Natural killer cell (primary cell): ENCODE results near the gene RIMS4. TPM values are rescaled to one million over a fixed set of nuclear protein-coding genes. Genes with fewer than 3 reads are reported as not detected.

Source experiments
- ATAC-seq, 3 donors: fragments of 150-1000 bp in 2 of 3; fragments of 200-7000 bp in 1 of 3; cut with Tn5 transposase; 1 replicate in 1 of 3; 2 replicates in 2 of 3; pipeline ENCODE4 v1.10.0; 2021; ENCODE audit warnings: mild to moderate bottlenecking in 2 of 3, moderate library complexity in 2 of 3
- DNase-seq, 2 donors: peaks; one replicate each; pipeline versions ENCODE4 v3.0.0 to v3.0.0-alpha.2; 2013 to 2021; ENCODE audit warnings: mixed read lengths in 1 of 2
- H3K27ac ChIP-seq: one replicate; pipeline ENCODE4 v1.5.1; 2013; ENCODE audit warnings: mild to moderate bottlenecking, low read length
- H3K27me3 ChIP-seq: one replicate; pipeline ENCODE4 v1.6.1; 2013; ENCODE audit warnings: low read length; ENCODE audit not compliant: control insufficient read depth, insufficient read depth
- H3K36me3 ChIP-seq: one replicate; pipeline ENCODE4 v1.6.1; 2013; ENCODE audit warnings: low read length; ENCODE audit not compliant: control insufficient read depth, insufficient read depth
- H3K4me1 ChIP-seq: one replicate; pipeline ENCODE4 v1.6.1; 2013; ENCODE audit warnings: low read length; ENCODE audit not compliant: control insufficient read depth, insufficient read depth
- H3K4me3 ChIP-seq: one replicate; pipeline ENCODE4 v1.5.1; 2013; ENCODE audit warnings: low read length
- H3K9me3 ChIP-seq: one replicate; pipeline ENCODE4 v1.6.1; 2013; ENCODE audit warnings: low read length; ENCODE audit not compliant: control insufficient read depth, insufficient read depth
- H3K27ac Mint-ChIP-seq, 2 donors: one replicate each; pipeline ENCODE4 v1.8.0; 2022; ENCODE audit warnings: mild to moderate bottlenecking in 2 of 2, mixed read lengths in 2 of 2, moderate library complexity in 1 of 2
- H3K27me3 Mint-ChIP-seq, 2 donors: one replicate each; pipeline ENCODE4 v1.8.0; 2022; ENCODE audit warnings: low read depth in 2 of 2, mixed read lengths in 2 of 2
- H3K36me3 Mint-ChIP-seq: one replicate; pipeline ENCODE4 v1.8.0; 2022; ENCODE audit warnings: mixed read lengths
- H3K4me1 Mint-ChIP-seq, 2 donors: one replicate each; pipeline ENCODE4 v1.8.0; 2022; ENCODE audit warnings: mixed read lengths in 2 of 2
- H3K4me3 Mint-ChIP-seq: one replicate; pipeline ENCODE4 v1.8.0; 2022; ENCODE audit warnings: mild to moderate bottlenecking, moderate library complexity, mixed read lengths
- H3K9me3 Mint-ChIP-seq, 2 donors: one replicate each; pipeline ENCODE4 v1.8.0; 2022; ENCODE audit warnings: mixed read lengths in 2 of 2
- CTCF ChIP-seq: fragments of 200-600 bp; IDR thresholded peaks from one replicate; pipeline ENCODE4 v1.8.0; 2022; ENCODE audit warnings: antibody characterized with exemption
- WGBS: methylation state at CpG from one replicate; pipeline ENCODE4 v1.1.7; 2013; ENCODE audit warnings: missing lambda C conversion rate; ENCODE audit not compliant: insufficient coverage; 5-methylcytosine and 5-hydroxymethylcytosine counted together
- intact Hi-C: fragments of 100-400 bp; cut with micrococcal nuclease; formaldehyde crosslinking; loops from one replicate; pipeline ENCODE4 v1.14.2; 2022
- total RNA-seq, 4 donors: library from RNA; stranded (reverse); fragments of 120-200 nt in 1 of 4; gene quantifications; one replicate each; pipeline versions ENCODE4 v1.2.3 to v1.2.4, GENCODE V29; 2013 to 2022

Gene RIMS4
- total RNA-seq, 3 donors from 2014 or later (not counting 1 experiment from before 2014, with no cell fraction given), result not detected

DNA sequence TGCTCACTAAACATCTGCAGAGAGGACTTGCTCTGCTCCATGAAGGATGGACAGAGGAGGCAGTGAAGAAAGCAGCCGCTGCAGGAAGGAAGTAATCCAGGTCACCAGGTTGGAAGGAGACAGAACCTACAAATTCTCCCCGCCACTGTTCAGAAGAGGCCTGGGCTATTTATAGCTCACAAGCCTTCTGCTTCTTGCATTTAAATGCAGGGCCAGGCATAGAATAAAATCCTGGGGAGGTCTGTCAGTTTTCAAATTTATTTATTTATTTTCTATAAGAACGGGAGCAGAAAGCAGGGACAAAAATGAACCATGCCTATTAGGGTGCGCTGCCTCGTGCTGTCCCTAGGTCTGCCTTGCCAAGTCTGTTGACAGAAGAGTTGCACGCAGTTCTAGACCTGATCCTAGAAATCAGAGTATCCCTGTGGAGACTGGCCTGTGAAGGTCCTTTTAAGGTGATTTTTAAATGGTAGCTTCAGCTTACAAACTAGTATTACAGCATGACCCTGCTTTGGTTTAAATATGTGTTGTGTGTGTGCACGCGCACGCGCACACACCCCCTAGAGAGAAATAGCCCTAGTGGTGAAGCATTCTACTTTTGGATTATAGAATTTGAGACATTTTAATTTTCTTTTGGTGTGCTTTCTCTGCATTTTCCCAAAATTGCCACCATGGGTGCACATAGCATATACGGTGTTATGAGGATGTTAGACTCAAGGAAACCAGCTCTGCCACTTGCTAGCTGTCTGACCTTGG, 19.5 kb downstream of the RIMS4 start:
- H3K4me3 Mint-ChIP-seq, result no peak overlapping the region

DNA sequence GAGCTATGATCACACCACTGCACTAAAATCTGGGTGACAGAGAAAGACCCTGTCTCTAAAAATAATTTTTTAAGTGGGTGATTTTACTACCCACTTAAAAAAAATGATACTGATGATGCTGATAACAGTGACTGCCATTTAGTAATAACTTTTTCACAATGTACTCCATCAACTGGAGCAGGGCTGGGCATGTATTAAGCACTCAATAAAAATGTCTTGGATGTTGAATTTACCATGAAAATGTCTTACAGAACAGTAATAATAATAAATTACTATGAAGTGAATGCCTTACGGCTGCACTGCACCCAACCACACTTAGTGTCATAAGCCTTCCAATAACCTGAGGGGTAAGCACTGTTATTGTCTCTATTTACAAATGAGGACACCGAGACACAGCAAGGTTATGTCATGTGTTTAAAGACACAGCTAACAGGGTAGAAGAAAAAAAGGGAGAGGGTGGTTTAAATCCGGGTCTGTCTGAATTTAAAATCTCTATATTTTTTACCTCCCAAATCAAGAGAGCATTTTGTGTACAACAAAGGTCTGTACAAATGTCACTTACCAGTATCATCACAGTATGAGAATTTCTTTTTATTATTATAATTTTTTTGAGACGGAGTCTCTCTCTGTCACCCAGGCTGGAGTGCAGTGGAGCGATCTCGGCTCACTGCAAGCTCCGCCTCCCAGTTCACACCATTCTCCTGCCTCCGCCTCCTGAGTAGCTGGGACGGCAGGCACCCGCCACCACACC, 21.5 kb downstream of the RIMS4 start:
- no peak overlapping the region for H3K4me3 Mint-ChIP-seq
- no peak overlapping the region for H3K27ac Mint-ChIP-seq
- H3K27me3 Mint-ChIP-seq, result peaks cover 13 to 18% of the 10 kb centered on the region in 2 donors

More for the DNA sequence above, 19.5 kb downstream of the RIMS4 start:
- ATAC-seq (no peak), DNase-seq (no peak)
- Histone ChIP-seq H3K9me3 (no peaks in the 10 kb centered on the region), H3K4me3 (no peak overlapping the region), H3K27ac (no peak overlapping the region), H3K36me3 (no peaks in the 10 kb centered on the region), H3K27me3 (no peaks in the 10 kb centered on the region), H3K4me1 (no peaks in the 10 kb centered on the region)
- peaks cover 7 to 12% of the 10 kb centered on the region in 2 donors for H3K27me3 Mint-ChIP-seq
- no peaks in the 10 kb centered on the region for H3K36me3 Mint-ChIP-seq
- no peaks in the 10 kb centered on the region for H3K4me1 Mint-ChIP-seq
- WGBS, result 81% methylated on average over 9 of the region's 11 CpGs
- H3K9me3 Mint-ChIP-seq, result no peaks in the 10 kb centered on the region
- no peak for TF ChIP-seq CTCF
- H3K27ac Mint-ChIP-seq, result no peak overlapping the region
- intact Hi-C loops, result no loop called here

DNA sequence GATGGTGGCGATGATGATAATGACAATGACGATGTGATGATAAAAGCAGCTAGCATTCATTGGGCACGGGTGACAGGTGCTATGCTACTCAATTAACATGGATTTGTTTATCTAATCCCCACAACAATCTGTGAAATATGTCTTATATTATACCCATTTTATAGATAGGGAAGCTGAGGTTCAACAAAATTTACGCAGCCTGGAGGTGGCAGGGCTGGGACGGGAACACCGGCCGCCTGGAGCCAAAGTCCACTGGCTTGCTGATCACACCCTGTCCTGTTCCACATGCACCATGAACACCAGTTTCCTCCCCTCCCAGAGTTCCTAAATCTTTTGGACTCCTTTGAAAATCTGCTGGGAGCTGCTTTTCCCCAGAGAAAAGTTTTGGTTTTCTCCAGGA, 23.0 kb downstream of the RIMS4 start:
- 88% methylated on average over 4 of the region's 7 CpGs for WGBS
- Mint-ChIP-seq H3K36me3 (no peaks in the 10 kb centered on the region), H3K4me1 (no peaks in the 10 kb centered on the region), H3K27me3 (peaks cover 13 to 18% of the 10 kb centered on the region in 2 donors), H3K4me3 (no peak overlapping the region), H3K9me3 (no peaks in the 10 kb centered on the region), H3K27ac (no peak overlapping the region)
- DNase-seq, result no peak
- Histone ChIP-seq H3K9me3 (no peaks in the 10 kb centered on the region), H3K36me3 (no peaks in the 10 kb centered on the region), H3K4me1 (no peaks in the 10 kb centered on the region), H3K4me3 (no peak overlapping the region), H3K27me3 (no peaks in the 10 kb centered on the region), H3K27ac (no peak overlapping the region)
- TF ChIP-seq CTCF, result no peak
- no peak for ATAC-seq
- intact Hi-C loops, result no loop called here

More for the DNA sequence above, 21.5 kb downstream of the RIMS4 start:
- 93% methylated on average over 6 of the region's 10 CpGs for WGBS
- Histone ChIP-seq H3K4me1 (no peaks in the 10 kb centered on the region), H3K9me3 (no peaks in the 10 kb centered on the region), H3K4me3 (no peak overlapping the region), H3K36me3 (no peaks in the 10 kb centered on the region), H3K27ac (no peak overlapping the region), H3K27me3 (no peaks in the 10 kb centered on the region)
- no peak for TF ChIP-seq CTCF
- H3K9me3 Mint-ChIP-seq, result no peaks in the 10 kb centered on the region
- no peaks in the 10 kb centered on the region for H3K4me1 Mint-ChIP-seq
- no peaks in the 10 kb centered on the region for H3K36me3 Mint-ChIP-seq
- ATAC-seq (no peak), DNase-seq (no peak)
- intact Hi-C loops, result no loop called here
